Heart left ventricle (tissue), 16 donors: Measurements from ENCODE around the gene CEP170B. TPM values are rescaled to one million over a fixed set of nuclear protein-coding genes. Genes with fewer than 3 reads are reported as not detected.

ENCODE experiments used
- ATAC-seq, 4 donors: fragments of 200-7000 bp; cut with Tn5 transposase; one replicate each; pipeline ENCODE4 v1.9.1; 2020 to 2022; ENCODE audit warnings: moderate library complexity in 4 of 4, mild to moderate bottlenecking in 3 of 4, moderate number of reproducible peaks in 1 of 4
- DNase-seq, 5 donors: peaks; one replicate each; pipeline ENCODE4 v3.0.0-alpha.2; 2020
- H3K27ac ChIP-seq, 12 donors: fragments of 200-600 bp; sonication (generic) in 4 of 12; one replicate each; pipeline versions ENCODE4 v1.5.0 to v1.8.0; 2016 to 2022; ENCODE audit warnings: mild to moderate bottlenecking in 2 of 12
- H3K27me3 ChIP-seq, 9 donors: fragments of 200-600 bp; sonication (generic) in 2 of 9; one replicate each; pipeline versions ENCODE4 v1.5.1 to v1.8.0; 2016 to 2022; ENCODE audit warnings: mild to moderate bottlenecking in 3 of 9
- H3K36me3 ChIP-seq, 9 donors: fragments of 200-600 bp; sonication (generic) in 2 of 9; one replicate each; pipeline versions ENCODE4 v1.5.0 to v1.8.0; 2018 to 2022; ENCODE audit warnings: mild to moderate bottlenecking in 2 of 9
- H3K4me1 ChIP-seq, 12 donors: fragments of 200-600 bp; sonication (generic) in 4 of 12; one replicate each; pipeline versions ENCODE4 v1.5.0 to v1.8.0; 2016 to 2022; ENCODE audit warnings: mild to moderate bottlenecking in 3 of 12
- H3K4me3 ChIP-seq, 12 donors: fragments of 200-600 bp; sonication (generic) in 4 of 12; one replicate each; pipeline versions ENCODE4 v1.5.0 to v1.8.0; 2017 to 2022; ENCODE audit warnings: mild to moderate bottlenecking in 9 of 12, moderate library complexity in 4 of 12
- H3K9me3 ChIP-seq, 12 donors: fragments of 200-600 bp; sonication (generic) in 4 of 12; one replicate each; pipeline versions ENCODE4 v1.5.0 to v1.8.0; 2016 to 2022; ENCODE audit warnings: mild to moderate bottlenecking in 1 of 12
- CTCF ChIP-seq, 12 donors: fragments of 200-600 bp; sonication (generic) in 4 of 12; IDR thresholded peaks; one replicate each; pipeline versions ENCODE4 v1.5.0 to v1.8.0; 2018 to 2022; ENCODE audit warnings: antibody characterized with exemption in 12 of 12, mild to moderate bottlenecking in 5 of 12
- POLR2A ChIP-seq, 2 donors: fragments of 450-650 bp; IDR thresholded peaks; one replicate each; pipeline ENCODE4 v1.6.1; 2017; ENCODE audit warnings: antibody characterized with exemption in 2 of 2, mild to moderate bottlenecking in 2 of 2, moderate library complexity in 2 of 2
- WGBS, 4 donors: extraction: QIAGEN DNeasy Blood & Tissue Kit in 2 of 4; methylation state at CpG; one replicate each; pipeline versions ENCODE4 v1.1.5 to v1.1.7; 2013 to 2018; 5-methylcytosine and 5-hydroxymethylcytosine counted together
- intact Hi-C, 10 donors: fragments of 100-400 bp; cut with DNase I; formaldehyde crosslinking; loops; one replicate each; pipeline versions ENCODE4 v1.11.1 to v1.14.2; 2022
- polyA plus RNA-seq, 2 donors: library from polyadenylated mRNA; stranded (reverse); fragments of 200-250 nt; gene quantifications; one replicate each; pipeline ENCODE4 v1.2.3, GENCODE V29; 2013
- total RNA-seq, 9 donors: library from RNA; depleted of rRNA in 2 of 9; stranded (reverse); fragments of >200 nt in 2 of 9; fragmentation: NEBNext Ultra II Directional in 3 of 9; extraction: Animal tissue kit (Norgen Biotek cat#: 25700) in 3 of 9; gene quantifications; one replicate each; pipeline versions ENCODE4 v1.1.0 to v1.2.4, GENCODE V29; 2016 to 2023
- donor health status: ischemic (EF 13 %, LVEDD 7.1; RV severe dilation, severe dysfunction).
- donor health status: healthy with polysubstance abuse.
- donor health status: DM: no; HTN: yes; CAD: no.
- donor health status: DM: no; HTN: no; CAD: no.
- donor health status: ischemic (EF 25% LVEDD 6.9; RV normal size, moderate dysfunction).
- donor health status: ischemic (EF 25% LVEDD 5.7; RV mildly dilated, moderate dysfunction).
- donor health status: healthy.
- donor health status: DM: yes; HTN: yes; CAD: no.
- donor health status: ischemic (EF 35%, LVEDD 5.7; RV mildly dilated, moderate dysfunction).
- donor health status: nonischemic (EF 11% LVEDD 7.7; RV severe dilation, severe dysfunction).
- donor health status: DM: yes; HTN: yes; CAD: no.
- donor health status: PGD.
- donor health status: ischemic (EF 29% LVEDD 5.4; RV normal size, mild dysfunction).
- donor health status: nonischemic (EF 23%, LVEDD 6.1; RV moderate dilation, normal function).

Gene CEP170B
- total and polyA plus RNA-seq, 11 donors = 7.5 to 21.9 (median 12.5) TPM

GRCh38 chr14:104929268-104930230, 64.5 kb downstream of the CEP170B start:
- H3K4me1 ChIP-seq = peaks cover 0 to 33% (median 13%) of the 10 kb centered on the region in 12 donors
- H3K27ac ChIP-seq = no peak overlapping the region
- peaks cover 0 to 22% (median 5%) of the 10 kb centered on the region in 9 donors for H3K27me3 ChIP-seq
- no peaks in the 10 kb centered on the region for H3K9me3 ChIP-seq
- WGBS, 4 donors = 87 to 89% (median 89%) methylated on average over 10 to 15 of the region's 15 CpGs
- H3K36me3 ChIP-seq = no peaks in the 10 kb centered on the region
- intact Hi-C loops = loop anchor here in 2 of 10 donors (5.0 kb wide), 1 partner anchor 38 kb away; no protein-coding TSS in a partner anchor
- no peak overlapping the region for H3K4me3 ChIP-seq
- TF ChIP-seq CTCF (IDR thresholded peaks at IDR 0.05) (no peak), POLR2A (IDR thresholded peaks at IDR 0.05) (no peak)
- ATAC-seq (no peak), DNase-seq (peak in 1 of 5 donors; percentile 15)

GRCh38 chr14:104930526-104931303, 65.6 kb downstream of the CEP170B start:
- peak in 3 of 5 donors; percentile 4 to 53 (median 16) for DNase-seq
- Histone ChIP-seq H3K4me1 (peaks cover 0 to 24% (median 13%) of the 10 kb centered on the region in 12 donors), H3K36me3 (no peaks in the 10 kb centered on the region), H3K27ac (no peak overlapping the region), H3K4me3 (no peak overlapping the region), H3K9me3 (no peaks in the 10 kb centered on the region), H3K27me3 (peaks cover 0 to 22% (median 5%) of the 10 kb centered on the region in 9 donors)
- WGBS, 4 donors = 86 to 96% (median 90%) methylated on average over 8 to 10 of the region's 10 CpGs
- no peak for TF ChIP-seq CTCF (IDR thresholded peaks at IDR 0.05)
- TF ChIP-seq POLR2A (IDR thresholded peaks at IDR 0.05) = no peak
- no peak for ATAC-seq
- intact Hi-C loops = loop anchor here in 2 of 10 donors (5.0 kb wide), 1 partner anchor 37 kb away; no protein-coding TSS in a partner anchor

- H3K36me3 ChIP-seq = no peaks in the 10 kb centered on the region
- WGBS, 4 donors = 55 to 82% (median 59%) methylated on average over 3 to 9 of the region's 9 CpGs
- TF ChIP-seq POLR2A (IDR thresholded peaks at IDR 0.05) (no peak), CTCF (IDR thresholded peaks at IDR 0.05) (no peak)
- H3K27me3 ChIP-seq = peaks cover 0 to 22% (median 5%) of the 10 kb centered on the region in 9 donors
- peak in 1 of 5 donors; percentile 11 for DNase-seq
- H3K4me3 ChIP-seq = no peak overlapping the region
- intact Hi-C loops = loop anchor here in 2 of 10 donors (5.0 kb wide), 1 partner anchor 36 kb away; no protein-coding TSS in a partner anchor
- peaks cover 0 to 19% (median 13%) of the 10 kb centered on the region in 12 donors for H3K4me1 ChIP-seq
- ATAC-seq = no peak
- no peaks in the 10 kb centered on the region for H3K9me3 ChIP-seq
- H3K27ac ChIP-seq = peak overlapping the region in 1 of 12 donors; percentile 76
Observed at GRCh38 chr14:104931304-104931770, 66.3 kb downstream of the CEP170B start.
